Measurements from ENCODE around the gene UNC45A. TPM values are rescaled to one million over a fixed set of nuclear protein-coding genes. Genes with fewer than 3 reads are reported as not detected.
A peak's percentile ranks its signal among the peaks of the same experiment; 100 is the strongest.

The UNC45A gene
- total and polyA plus RNA-seq, 9 donors = 26.2 to 75.6 (median 53.2) TPM

DNA sequence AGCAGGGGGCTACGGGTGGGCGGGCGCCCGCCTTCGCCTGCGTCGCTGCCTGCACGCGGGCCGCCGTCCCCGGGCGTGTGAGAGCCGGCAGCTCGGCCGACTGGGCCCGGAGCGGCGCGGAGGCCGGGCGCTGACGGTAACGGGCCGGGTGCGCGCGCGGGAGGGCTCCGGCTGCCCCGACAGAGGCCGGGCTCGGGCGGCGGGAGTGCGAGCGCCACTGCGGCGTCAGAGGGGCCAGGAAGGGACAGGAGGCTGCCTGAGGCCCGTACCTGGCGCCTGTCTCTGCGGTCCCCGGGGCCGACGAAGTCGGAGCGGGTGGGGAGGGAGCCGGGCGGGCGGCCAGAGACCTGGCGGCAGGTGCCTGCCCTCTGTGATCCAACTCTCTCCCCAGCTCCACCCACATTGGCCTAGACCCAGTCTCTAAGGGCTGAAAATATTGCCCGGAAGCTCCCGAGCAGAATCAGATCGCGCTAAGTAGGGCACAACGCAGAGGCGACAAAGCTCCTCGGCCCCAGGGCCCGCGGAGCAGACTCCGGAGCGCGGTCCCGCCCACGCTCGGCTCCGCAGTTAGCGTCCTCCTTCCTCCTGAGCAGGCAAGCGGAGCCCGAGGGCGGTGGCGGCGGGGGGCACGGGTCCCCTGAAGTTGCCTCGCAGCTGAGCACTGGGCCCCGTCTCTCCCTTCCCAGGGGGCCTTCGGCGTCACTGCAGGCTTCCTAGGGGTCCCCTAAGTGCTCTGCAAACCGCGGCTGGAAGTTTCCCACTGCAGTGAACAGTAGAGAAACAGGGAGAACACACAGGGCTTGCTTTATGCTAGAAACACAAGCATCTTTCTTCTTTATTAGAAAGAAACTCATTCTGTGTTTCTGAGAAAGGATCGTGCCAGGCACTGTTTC, 32.0 kb upstream of the UNC45A start, which contains the start of gene MAN2A2:
TSS of gene MAN2A2 (plus strand) at position 463 of the 893 bp plus-strand sequence. CDS start 906 bp downstream, outside the sequence.
- H3K4me1 ChIP-seq (ENCODE audit: insufficient read depth) = peaks cover 2% of the 10 kb centered on the region
- peak within 1 kb of the TSS; percentile 48 for H3K4me3 ChIP-seq
- TF ChIP-seq EP300 (IDR thresholded peaks at IDR 0.05) = no peak
- TF ChIP-seq, protein P1, sequence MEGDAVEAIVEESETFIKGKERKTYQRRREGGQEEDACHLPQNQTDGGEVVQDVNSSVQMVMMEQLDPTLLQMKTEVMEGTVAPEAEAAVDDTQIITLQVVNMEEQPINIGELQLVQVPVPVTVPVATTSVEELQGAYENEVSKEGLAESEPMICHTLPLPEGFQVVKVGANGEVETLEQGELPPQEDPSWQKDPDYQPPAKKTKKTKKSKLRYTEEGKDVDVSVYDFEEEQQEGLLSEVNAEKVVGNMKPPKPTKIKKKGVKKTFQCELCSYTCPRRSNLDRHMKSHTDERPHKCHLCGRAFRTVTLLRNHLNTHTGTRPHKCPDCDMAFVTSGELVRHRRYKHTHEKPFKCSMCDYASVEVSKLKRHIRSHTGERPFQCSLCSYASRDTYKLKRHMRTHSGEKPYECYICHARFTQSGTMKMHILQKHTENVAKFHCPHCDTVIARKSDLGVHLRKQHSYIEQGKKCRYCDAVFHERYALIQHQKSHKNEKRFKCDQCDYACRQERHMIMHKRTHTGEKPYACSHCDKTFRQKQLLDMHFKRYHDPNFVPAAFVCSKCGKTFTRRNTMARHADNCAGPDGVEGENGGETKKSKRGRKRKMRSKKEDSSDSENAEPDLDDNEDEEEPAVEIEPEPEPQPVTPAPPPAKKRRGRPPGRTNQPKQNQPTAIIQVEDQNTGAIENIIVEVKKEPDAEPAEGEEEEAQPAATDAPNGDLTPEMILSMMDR (IDR thresholded peaks at IDR 0.05) = no peak
- no peak for TF ChIP-seq POLR2A (IDR thresholded peaks at IDR 0.05)
- peak within 1 kb of the TSS; percentile 83 to 91 for H3K27ac ChIP-seq
- peak in 4 of 5 donors; percentile 46 to 70 (median 58) for DNase-seq
- intact Hi-C loops (cut with DNase I) = loop anchor here in 1 of 4 donors (1.0 kb wide), 1 partner anchor 31 kb away; no protein-coding TSS in a partner anchor
- H3K9me3 ChIP-seq = no peaks in the 10 kb centered on the region
- H3K36me3 ChIP-seq = no peaks in the 10 kb centered on the region
- no peaks in the 10 kb centered on the region for H3K27me3 ChIP-seq
- whole genome bisulfite sequencing, 3 donors = 1% methylated on average over 44 to 81 of the region's 81 CpGs

DNA sequence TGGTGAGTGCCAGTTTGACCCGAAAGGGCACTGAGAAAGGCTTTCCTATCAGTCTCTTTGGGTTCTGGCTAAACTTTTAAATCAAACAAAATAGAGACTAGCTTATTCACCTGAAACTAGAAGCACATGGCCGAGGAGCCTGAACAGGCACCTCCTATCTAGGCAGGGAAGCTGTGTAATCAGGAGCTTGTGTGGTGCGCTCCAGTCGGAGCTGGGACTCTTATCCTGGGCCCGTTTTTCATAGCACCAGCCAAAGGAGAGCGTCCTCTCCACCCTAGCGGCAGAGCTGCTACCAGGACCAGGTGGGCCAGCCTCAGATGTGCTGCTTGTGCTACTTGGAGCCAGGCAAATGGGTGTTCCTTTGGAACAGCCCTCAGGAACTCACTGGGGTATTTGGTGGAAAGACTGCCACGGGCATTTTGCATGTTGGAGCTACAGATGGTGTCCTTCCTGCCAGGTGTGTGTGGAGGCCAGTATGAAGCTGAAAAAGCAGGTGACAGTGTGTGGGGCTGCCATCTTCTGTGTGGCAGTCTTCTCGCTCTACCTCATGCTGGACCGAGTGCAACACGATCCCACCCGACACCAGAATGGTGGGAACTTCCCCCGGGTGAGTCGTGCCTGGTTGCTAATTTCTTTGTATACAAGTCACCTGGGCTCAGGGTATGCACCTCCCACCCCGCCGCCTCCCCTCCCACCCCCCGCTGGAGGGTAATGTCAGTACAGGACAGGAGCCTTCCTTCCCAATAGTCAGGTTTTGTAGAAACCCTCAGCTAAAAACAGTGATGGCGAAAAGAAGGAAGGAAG, 31.1 kb upstream of the UNC45A start:
- intact Hi-C loops (cut with DNase I) = no loop called here
- Histone ChIP-seq H3K4me3 (peak overlapping the region; percentile 48), H3K27ac (peak overlapping the region in 1 of 2 donors; percentile 83), H3K27me3 (no peaks in the 10 kb centered on the region), H3K4me1 (ENCODE audit: insufficient read depth) (peaks cover 2% of the 10 kb centered on the region), H3K36me3 (no peaks in the 10 kb centered on the region), H3K9me3 (no peaks in the 10 kb centered on the region)
- 74 to 80% (median 76%) methylated on average over 18 of the region's 18 CpGs for WGBS, 3 donors
- TF ChIP-seq EP300 (IDR thresholded peaks at IDR 0.05) (no peak), POLR2A (IDR thresholded peaks at IDR 0.05) (no peak)
- TF ChIP-seq, protein P1 (IDR thresholded peaks at IDR 0.05) = no peak
- no peak for DNase-seq

DNA sequence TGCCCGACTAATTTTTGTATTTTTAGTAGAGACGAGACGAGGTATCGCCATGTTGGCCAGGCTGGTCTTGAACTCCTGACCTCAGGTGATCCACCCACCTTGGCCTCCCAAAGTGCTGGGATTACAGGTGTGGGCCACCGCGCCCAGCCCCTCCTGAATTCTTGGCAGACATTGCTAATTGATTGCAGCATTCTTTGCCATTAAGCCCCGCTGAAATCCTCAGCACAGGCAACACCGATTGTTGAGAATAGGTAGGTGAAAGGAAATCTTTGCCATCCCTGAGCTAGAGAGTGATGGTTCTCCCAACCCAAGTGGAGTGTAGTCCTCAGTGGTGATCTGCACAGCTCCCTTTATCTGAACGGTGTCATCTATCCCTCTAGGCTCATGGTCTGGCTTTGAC, 30.3 kb upstream of the UNC45A start:
- intact Hi-C loops (cut with DNase I) = no loop called here

More for the DNA sequence above, 30.3 kb upstream of the UNC45A start:
- TF ChIP-seq POLR2A (IDR thresholded peaks at IDR 0.05) = no peak
- TF ChIP-seq EP300 (IDR thresholded peaks at IDR 0.05) = no peak
- TF ChIP-seq, protein P1 (IDR thresholded peaks at IDR 0.05) = no peak
- DNase-seq = no peak
- Histone ChIP-seq H3K4me3 (no peak overlapping the region), H3K4me1 (ENCODE audit: insufficient read depth) (peaks cover 2% of the 10 kb centered on the region), H3K27me3 (no peaks in the 10 kb centered on the region), H3K9me3 (no peaks in the 10 kb centered on the region), H3K36me3 (no peaks in the 10 kb centered on the region), H3K27ac (no peak overlapping the region)
- WGBS, 3 donors = 93 to 98% (median 94%) methylated on average over 9 of the region's 9 CpGs

All from ovary (tissue), 9 donors.